GM21717 (cell line): ENCODE data around the gene MRPL52.
A peak's percentile ranks its signal among the peaks of the same experiment; 100 is the strongest.
"Not testable (repeated sequence)": the region's sequence is repeated elsewhere in the genome, so short reads cannot be mapped to it uniquely, and the experiment has no call there.

Experiments used
- ATAC-seq: cut with Tn5 transposase; IDR thresholded peaks from one replicate; pipeline ENCODE4 v1.9.1; 2021; ENCODE audit warnings: mild to moderate bottlenecking, moderate library complexity; ENCODE audit not compliant: unreplicated experiment

The MRPL52 gene

DNA sequence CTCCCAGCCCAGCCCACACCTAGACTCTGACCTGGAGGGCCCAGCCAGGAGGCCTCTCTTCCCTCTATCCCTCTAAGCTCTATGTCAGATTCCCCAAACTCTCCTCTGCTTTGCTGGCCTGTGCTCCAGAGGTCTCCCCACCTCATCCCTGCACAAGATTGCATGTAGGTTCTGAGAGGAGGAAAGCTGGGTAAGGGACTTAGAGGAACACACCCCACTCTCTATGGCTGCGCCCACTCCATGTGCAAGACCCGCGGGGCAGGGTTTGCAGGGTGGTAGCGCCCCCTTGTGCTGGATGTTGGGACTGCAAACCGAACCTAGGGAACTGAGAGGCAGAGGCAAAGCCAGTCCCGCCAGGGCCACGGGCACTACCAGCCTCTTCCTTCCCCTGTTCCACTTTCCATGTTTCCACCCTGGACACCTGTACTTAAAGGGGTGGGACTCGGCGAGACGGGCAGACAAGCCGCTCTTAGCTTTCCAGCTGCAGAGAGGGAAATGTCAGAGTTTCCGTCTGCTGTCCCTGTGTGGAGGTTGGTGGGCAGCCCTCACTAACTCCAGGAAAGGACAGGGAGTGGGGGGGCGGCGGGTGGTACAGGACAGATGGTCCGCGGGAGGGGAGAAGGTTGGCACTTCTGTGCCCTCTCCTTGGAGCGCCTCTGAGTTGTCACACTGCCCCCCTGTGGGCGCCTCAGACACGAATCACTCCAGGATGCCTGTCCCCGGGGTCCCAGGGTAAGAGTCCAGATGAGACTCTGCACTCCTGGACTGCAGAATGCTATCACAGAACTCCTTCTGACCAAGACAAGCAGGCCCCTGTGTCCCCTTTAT, 23.5 kb downstream of the MRPL52 start:
- ATAC-seq: peak; percentile 61

DNA sequence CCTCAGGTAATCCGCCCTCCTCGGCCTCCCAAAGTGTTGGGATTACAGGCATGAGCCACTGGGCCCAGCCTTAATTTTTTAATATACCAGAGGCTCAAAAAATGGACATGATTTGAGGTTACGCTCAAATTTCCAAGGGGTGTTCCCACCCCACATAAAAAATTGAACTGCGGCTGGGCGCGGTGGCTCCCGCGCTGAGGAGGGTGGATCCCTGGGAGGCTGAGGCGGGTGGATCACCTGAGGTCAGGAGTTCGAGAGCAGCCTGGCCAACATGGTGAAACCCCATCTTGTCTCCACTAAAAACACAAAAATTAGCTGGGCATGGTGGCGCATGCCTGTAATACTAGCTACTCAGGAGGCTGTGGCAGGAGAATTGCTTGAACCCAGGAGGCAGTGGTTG, 24.6 kb downstream of the MRPL52 start:
- ATAC-seq: not testable (repeated sequence)

DNA sequence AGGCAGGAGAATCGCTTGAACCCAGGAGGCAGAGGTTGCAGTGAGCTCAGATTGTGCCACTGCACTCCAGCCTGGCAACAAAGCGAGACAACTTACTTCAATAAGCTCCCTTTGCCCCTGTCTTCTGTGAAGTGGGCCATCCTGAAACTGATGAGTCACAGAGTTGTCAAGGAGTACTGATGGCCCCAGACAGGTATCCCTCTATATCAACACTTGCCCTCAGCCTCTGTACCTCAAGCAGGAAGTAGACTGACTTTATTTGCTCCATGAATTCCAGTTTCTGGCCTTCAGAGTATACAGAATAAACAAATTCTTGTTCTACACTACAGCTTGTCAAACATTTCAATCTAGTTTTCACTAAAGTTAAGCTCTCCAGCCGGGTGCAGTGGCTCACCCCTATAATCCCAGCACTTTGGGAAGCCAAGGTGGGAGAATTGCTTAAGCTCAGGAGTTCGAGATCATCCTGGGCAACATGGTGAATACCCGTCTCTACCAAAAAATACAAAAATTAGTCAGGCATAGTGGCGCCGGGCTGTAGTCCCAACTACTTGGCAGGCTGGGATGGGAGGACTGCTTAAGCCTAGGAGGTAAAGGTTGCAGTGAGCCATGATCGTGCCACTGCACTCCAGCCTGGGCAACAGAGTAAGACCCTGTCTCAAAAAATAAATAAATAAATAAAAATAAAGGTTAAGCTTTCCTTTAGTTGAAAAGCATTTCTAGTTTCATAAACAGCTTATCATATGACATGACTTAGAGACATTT, 25.5 kb downstream of the MRPL52 start:
- no peak for ATAC-seq

DNA sequence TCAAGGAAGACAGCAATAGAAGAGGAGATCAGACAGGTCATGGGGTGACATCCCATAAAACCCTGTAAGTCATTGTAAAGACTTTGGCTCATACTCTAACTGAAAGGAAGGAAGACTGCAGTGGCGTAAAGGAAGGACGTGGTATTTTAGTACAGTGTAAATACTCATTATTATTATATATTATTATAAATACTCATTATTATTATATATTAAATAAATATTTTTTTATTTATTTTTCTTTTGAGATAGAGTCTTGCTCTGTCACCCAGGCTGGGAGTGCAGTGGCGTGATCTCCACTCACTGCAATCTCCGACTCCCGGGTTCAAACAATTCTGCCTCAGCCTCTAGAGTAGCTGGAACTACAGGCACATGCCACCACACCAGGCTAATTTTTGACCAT, 26.7 kb downstream of the MRPL52 start:
- no peak for ATAC-seq

DNA sequence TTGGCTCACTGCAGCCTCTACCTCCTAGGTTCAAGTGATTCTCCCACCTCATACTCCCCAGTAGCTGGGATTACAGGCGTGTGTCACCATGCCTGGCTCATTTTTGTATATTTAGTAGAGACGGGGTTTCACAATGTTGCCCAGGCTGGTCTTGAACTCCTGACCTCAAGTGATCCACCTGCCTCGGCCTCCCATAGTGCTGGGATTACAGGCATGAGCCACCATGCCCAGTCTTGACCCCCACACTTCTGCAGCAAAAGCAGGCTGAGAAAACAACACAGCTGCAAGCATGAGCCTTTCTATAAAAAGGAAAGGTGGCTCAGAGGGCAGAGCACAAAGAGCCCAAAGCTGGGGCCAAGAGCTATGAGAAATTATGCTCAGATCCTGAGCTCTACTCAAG, 30.7 kb downstream of the MRPL52 start:
- not testable (repeated sequence) for ATAC-seq

DNA sequence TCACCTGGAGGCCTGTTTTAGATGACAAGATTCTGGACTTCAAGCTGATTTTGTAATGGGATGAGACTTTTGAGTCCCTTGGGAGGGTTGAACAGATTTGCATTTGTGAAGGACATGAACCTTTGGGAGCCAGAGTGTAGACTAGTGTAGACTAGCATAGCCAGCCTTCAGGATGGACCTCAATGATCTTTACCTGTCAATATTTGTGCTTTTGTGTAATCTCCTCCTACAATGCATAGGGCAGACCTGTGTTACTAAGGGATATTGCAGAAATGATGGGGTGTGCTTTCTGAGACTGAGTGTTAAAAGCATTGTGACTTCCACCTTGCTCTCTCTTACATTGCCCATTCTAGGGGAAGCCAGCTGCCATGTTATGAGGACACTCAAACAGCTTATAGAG, 32.0 kb downstream of the MRPL52 start:
- ATAC-seq: no peak

DNA sequence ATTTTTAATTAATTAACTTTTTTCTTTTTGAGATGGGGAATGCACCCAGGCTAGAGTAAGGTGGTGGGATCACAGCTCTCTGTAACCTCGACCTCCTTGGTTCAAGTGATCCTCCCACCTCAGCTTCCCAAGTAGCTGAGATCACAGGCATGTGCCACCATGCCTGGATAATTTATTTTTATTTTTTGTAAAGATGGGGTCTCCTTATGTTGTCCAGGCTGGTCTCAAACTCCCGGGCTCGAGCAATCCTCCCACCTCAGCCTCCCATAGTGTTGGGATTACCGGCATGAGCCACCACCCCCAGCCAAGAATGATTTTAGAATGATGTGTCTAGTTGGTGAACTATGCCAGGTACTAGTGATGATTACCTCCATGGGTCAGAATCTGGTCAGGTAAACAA, 35.3 kb downstream of the MRPL52 start:
- ATAC-seq: no peak

DNA sequence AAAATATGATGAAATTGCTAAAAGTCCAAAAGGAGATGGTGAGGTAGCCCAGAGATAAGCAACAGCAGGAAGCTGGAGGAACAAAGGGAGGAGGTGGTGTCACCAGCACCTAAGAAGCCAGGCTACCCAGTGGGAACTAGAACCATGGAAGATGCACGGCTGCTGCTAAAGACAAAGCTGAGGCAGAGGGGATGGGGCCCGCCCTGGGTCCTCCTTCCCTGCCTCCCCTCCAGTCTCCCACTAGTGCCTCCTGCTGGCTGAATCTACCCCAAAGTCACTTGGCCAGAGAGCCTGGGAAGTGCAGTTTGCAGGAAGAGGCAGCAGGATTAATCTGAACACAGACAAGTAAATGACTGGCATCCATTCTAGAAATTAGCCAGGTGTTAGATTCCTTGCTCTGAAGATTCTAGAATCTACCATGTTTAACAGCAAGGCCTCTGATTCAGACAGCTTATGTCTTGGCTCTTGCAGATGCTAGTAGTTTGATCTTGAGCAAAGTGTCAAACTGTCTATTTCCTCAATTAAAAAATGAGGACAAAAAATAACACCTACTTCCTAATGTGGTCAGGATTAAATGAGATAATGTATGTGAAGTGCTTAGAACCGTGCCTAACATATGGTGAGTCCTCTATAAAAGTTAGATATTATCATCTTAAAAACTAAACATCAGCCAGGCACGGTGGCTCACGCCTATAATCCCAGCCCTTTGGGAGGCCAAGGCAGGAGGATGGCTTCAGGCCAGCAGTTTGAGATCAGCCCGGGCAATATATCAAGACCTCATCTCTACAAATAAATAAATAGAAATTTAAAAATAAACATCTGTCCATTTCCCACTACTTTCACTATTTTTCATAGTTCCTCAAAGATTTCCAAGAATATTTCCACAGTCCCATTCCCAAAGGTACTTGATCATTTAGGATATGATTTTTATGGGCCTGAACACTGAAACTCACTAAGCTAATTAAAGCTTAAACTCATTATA, 36.0 kb downstream of the MRPL52 start:
- no peak for ATAC-seq

DNA sequence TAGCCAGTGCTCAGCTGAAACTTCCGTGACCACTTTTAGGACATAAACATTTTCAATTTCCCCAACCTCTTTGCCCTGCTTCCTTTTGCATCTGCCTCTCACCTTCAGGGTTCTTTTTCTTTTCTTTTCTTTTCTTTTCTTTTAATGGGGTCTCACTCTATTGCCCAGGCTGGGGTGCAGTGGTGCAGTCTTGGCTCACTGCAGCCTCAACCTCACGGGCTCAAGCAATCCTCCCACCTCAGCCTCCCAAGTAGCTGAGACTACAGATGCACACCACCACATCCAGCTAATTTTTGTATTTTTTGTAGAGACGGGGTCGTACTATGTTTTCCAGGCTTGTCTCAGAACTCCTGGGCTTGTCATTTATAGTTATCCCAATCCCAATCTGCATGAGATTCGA, 37.2 kb downstream of the MRPL52 start:
- no peak for ATAC-seq

DNA sequence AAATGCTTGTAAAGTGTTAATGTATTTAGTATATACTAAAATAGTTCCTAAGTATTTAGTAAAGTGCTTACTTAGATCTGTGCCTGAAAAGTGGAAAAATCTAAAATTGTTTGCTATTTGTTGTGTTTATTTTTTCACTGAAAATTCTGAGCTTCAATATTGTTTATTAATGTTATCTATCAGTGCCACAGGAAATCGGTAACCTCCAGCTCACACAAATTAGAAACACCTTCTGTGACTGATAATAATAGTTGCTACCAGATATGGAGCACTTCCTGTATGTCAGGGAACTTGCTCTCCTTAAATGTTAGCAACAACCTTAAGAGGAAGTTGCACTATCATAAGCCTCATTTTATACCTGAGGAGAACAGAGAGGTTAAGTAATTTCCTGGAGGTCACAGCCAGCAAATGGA, 41.1 kb downstream of the MRPL52 start:
- peak; percentile 38 for ATAC-seq

DNA sequence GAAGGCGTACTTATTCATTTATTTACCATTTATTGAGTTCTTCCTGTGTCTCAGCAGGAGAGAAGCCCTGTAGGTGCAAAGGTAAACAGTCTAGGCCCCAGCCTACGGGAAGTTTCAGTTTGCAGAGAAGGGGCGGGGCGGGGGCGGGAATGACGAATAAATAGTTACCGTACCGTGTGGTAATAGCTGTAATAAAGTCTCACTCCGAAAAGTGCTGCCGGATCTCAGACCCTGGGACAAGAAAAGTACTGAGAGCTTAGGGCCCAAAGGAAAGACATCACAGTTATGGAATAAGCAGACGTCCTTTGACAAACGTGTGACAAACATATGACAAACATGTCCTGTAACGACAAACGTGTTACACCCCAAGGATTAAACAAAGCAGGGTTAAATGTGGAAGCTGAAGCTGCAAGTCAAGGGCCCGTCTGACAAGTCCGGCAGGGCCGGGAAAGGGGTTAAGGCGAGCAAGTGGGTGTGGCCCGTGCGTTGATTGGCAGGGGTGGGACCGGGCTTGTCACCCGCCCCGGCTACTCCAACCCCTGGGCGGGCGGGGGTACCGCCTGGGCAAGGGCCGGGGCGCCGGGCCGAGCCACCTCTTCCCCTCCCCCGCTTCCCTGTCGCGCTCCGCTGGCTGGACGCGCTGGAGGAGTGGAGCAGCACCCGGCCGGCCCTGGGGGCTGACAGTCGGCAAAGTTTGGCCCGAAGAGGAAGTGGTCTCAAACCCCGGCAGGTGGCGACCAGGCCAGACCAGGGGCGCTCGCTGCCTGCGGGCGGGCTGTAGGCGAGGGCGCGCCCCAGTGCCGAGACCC, 41.7 kb downstream of the MRPL52 start, which contains the start of gene LRP10:
LRP10 (plus strand) TSS at position 517 of the 809 bp plus-strand sequence. CDS start 564 bp downstream, outside the sequence.
- ATAC-seq: peak; percentile 71

DNA sequence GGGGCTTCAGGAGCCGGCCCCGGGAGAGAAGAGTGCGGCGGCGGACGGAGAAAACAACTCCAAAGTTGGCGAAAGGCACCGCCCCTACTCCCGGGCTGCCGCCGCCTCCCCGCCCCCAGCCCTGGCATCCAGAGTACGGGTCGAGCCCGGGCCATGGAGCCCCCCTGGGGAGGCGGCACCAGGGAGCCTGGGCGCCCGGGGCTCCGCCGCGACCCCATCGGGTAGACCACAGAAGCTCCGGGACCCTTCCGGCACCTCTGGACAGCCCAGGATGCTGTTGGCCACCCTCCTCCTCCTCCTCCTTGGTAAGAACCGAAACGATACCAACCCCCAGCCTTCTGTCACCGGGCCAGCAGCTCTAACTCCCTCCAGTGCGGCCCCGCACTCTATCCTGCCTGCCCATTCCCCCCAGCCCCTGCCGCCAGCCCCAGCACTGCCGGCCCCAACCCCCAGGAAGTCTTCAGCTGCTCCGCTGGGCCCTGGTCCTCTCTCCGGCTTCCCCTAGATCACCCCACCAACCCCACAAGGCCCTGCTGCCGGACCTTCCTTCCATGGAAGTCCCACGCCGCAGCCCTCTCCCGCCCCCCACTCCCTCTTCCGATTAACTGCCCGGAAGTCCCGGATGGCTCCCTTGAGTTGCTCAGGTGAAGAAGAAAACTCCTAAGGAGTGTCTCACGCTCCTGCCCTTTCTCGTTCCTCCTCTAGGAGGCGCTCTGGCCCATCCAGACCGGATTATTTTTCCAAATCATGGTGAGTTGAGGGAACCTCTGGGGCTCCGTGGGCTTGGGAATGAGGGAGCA, 42.5 kb downstream of the MRPL52 start:
- no peak for ATAC-seq

DNA sequence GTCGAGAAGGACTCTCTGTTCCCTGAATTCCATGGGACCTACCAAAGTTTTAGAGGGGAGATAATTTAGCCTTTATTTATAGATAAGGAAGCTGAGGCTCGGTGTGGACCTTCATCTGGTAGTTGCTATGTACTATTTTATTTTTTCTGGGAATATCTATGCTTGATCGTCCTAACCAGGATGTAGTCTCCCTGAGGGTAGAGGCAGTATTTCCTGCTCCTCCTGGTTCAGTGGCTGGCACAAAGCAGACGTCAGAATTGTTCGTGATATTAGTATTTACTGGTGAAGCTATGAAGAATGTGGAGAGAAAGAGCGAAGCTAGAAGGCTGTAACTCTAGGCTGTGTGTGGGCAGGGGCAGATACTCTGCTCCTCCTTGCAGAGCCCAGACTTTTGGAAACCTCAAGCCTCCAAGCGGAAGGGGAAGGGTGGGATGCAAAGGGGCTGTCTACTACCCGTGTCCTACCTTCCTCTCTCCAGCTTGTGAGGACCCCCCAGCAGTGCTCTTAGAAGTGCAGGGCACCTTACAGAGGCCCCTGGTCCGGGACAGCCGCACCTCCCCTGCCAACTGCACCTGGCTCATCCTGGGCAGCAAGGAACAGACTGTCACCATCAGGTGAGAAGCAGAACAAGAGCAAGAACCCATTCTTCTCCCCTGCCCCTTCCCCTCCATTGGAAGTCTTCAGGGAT, 43.3 kb downstream of the MRPL52 start:
- ATAC-seq: no peak

DNA sequence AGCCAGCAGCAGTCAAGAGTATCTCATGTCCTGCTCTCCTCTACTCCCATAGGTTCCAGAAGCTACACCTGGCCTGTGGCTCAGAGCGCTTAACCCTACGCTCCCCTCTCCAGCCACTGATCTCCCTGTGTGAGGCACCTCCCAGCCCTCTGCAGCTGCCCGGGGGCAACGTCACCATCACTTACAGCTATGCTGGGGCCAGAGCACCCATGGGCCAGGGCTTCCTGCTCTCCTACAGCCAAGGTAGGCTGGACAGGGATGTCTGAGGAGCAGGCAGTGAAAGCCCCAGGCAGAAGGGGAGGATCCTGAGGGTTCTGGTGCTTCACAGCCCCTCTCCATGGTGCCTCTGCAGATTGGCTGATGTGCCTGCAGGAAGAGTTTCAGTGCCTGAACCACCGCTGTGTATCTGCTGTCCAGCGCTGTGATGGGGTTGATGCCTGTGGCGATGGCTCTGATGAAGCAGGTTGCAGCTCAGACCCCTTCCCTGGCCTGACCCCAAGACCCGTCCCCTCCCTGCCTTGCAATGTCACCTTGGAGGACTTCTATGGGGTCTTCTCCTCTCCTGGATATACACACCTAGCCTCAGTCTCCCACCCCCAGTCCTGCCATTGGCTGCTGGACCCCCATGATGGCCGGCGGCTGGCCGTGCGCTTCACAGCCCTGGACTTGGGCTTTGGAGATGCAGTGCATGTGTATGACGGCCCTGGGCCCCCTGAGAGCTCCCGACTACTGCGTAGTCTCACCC, 45.5 kb downstream of the MRPL52 start:
- no peak for ATAC-seq

DNA sequence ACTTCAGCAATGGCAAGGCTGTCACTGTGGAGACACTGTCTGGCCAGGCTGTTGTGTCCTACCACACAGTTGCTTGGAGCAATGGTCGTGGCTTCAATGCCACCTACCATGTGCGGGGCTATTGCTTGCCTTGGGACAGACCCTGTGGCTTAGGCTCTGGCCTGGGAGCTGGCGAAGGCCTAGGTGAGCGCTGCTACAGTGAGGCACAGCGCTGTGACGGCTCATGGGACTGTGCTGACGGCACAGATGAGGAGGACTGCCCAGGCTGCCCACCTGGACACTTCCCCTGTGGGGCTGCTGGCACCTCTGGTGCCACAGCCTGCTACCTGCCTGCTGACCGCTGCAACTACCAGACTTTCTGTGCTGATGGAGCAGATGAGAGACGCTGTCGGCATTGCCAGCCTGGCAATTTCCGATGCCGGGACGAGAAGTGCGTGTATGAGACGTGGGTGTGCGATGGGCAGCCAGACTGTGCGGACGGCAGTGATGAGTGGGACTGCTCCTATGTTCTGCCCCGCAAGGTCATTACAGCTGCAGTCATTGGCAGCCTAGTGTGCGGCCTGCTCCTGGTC, 46.1 kb downstream of the MRPL52 start:
- ATAC-seq: no peak

DNA sequence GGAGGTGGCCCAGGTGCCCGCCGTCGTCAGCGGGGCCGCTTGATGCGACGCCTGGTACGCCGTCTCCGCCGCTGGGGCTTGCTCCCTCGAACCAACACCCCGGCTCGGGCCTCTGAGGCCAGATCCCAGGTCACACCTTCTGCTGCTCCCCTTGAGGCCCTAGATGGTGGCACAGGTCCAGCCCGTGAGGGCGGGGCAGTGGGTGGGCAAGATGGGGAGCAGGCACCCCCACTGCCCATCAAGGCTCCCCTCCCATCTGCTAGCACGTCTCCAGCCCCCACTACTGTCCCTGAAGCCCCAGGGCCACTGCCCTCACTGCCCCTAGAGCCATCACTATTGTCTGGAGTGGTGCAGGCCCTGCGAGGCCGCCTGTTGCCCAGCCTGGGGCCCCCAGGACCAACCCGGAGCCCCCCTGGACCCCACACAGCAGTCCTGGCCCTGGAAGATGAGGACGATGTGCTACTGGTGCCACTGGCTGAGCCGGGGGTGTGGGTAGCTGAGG, 47.4 kb downstream of the MRPL52 start:
- ATAC-seq: no peak
